CD4-positive, alpha-beta T cell treated with Interleukin-21 for 1 hour (primary cell): Measurements from ENCODE around the gene ASCC3.
"Not testable (repeated sequence)": the region's sequence is repeated elsewhere in the genome, so short reads cannot be mapped to it uniquely, and the experiment has no call there.

Experiments used
- DNase-seq: peaks from one replicate; pipeline ENCODE4 v3.0.0-alpha.2; 2020

ASCC3 gene

GRCh38 chr6:100880853-100881706, at the start of gene ASCC3:
ASCC3 (minus strand) TSS chr6:100881329; CDS start chr6:100867997, 13,332 bp downstream.
- peak; percentile 88 for DNase-seq

DNA sequence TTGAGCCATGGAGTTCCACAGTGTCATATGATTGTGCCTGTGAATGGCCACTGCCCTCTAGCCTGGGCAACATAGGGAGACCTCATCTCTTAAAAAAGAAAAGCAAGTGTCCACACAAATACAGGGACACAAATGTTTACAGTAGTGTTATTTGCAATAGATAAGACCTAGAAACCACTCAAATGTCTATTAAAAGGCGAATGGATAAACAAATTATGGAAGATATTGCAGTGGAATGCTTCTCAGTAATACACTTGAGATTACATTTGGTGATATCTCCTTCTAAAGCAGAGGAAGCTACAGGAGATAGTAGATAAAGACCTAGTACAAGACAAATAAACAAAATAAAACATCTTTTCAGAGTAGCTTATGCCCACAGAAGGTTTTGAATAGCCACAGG, 44.6 kb upstream of the ASCC3 start:
- DNase-seq = no peak

DNA sequence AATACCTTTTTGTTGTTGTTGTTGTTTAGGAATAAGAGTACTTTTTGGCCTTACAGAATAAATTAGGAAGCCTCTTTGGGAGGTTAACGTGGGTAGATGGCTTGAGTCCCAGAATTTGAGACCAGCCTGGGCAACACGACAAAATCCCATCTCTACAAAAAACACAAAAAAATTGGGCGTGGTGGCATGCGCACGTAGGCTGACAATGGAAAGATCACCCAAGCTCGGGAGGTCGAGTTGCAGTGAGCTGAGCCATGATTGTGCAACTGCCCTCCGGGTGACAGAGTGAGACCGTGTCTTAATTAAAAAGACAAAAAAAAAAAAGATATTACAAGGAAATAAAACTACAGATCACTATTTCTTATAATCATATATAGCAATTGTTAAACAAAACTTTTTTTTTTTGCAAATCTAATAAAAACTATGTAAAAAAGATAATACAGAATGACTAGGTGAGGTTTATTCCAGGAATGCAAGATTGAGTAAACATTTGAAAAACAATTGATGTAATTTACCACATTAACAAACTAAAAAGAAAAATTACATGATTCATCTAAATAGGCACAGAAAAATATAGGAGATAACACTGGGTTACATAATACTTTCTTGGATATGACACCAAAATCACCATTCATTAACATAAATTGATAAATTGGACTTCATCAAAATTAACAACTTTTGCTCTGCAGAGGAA, 43.6 kb upstream of the ASCC3 start:
- no peak for DNase-seq

- DNase-seq = no peak
Measured at GRCh38 chr6:100923481-100924165, 42.5 kb upstream of the ASCC3 start.

DNA sequence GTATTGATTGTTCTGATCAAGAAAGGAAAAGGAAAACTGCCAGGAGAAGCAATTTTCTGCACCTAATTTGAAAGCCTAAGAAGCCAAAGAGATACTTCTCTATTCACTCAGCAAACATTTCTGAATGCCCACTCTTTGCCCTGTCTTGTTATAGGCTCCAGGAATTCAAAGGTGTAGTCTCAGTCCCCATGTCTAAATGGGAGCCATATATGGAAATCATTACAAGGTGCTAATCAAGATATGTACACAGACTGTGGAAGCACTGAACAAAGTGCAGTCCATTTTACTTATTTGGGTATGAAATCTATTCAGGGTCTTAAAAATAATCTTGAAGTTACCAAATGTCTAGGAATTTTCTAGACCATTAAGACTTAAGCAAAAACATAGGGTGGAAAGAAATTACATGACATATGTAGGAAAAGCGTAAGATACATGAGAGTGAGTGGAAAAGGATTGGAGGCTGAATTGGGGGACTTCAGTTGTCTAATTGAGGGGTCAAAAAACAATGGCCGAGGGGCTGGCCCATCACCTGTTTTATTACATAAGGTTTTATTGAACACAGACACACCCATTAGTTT, 39.0 kb upstream of the ASCC3 start:
- DNase-seq = no peak

- DNase-seq = no peak
Measured at GRCh38 chr6:100918152-100918551, 37.0 kb upstream of the ASCC3 start.

GRCh38 chr6:100915876-100916275, 34.7 kb upstream of the ASCC3 start:
- no peak for DNase-seq

DNA sequence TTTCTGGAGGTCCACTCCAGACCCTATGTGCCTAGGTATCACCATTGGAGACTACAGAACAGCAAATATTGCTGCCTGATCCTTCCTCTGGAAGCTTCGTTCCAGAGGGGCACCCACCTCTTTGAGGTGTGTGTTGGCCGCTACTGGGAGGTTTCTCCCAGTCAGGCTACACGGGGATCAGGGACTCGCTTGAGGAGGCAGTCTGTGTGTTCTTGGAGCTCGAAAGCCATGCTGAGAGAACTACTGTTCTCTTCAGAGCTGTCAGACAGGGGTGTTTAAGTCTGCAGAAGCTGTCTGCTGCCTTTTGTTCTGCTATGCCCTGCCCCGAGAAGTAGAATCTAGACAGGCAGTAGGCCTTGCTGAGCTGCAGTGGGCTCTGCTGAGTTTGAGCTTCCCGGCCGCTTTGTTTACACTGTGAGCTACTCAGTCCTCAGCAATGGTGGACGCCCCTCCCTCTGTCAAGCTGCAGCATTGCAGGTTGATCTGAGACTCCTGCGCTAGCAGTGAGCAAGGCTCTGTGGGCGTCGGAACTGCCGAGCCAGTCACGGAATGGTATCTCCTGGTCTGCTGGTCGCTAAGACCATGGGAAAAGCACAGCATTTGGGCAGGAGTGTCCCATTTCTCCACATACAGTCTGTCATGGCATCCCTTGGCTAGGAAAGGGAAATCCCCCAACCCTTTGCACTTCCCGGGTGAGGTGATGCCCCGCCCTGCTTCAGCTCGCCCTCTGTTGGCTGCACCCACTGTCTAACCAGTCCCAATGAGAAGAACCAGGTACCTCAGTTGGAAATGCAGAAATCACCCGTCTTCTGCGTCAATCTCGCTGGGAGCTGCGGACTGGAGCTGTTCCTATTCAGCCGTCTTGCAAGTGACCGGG, 32.5 kb upstream of the ASCC3 start:
- no peak for DNase-seq

GRCh38 chr6:100906325-100906724, 25.2 kb upstream of the ASCC3 start:
- no peak for DNase-seq

DNA sequence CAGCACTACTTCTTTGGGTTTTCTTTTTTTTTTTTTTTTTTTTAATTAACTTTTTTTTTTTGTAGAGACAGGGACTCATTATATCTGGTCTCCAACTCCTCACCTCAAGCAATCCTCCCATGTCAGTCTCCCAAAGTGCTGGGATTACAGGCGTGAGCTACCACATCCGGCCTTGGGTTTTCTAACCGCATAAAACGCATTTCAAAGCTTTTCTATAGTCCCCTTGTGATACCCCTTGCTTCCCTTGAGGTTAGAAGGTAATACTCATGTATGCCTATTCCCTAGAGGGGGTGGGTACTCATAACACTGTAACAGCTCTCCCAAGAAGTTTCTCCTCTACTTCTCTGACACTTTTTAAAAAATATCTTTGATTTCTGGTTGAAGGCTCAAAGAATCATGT, 23.9 kb upstream of the ASCC3 start:
- DNase-seq = no peak

DNA sequence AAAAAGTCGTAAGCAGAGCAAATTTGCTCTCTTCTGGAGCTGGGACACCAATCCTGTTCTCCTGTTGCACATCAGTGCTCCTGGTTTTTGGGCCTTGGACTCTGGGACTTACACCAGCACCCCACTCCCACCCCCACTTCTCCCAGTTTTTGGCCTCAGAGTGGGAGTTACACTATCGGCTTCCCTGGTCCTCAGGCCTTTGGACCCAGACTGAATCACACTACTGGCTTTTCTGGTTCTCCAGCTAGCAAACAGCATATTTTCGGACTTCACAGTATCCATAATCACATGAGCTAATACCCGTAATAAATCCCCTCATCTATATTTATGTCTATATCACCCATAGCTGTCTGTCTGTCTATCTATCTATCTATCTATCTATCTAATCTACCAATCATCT, 23.2 kb upstream of the ASCC3 start:
- DNase-seq = no peak

- no peak for DNase-seq
Measured at GRCh38 chr6:100901582-100901981, 20.5 kb upstream of the ASCC3 start.

- no peak for DNase-seq
Measured at GRCh38 chr6:100899202-100899601, 18.1 kb upstream of the ASCC3 start.

DNA sequence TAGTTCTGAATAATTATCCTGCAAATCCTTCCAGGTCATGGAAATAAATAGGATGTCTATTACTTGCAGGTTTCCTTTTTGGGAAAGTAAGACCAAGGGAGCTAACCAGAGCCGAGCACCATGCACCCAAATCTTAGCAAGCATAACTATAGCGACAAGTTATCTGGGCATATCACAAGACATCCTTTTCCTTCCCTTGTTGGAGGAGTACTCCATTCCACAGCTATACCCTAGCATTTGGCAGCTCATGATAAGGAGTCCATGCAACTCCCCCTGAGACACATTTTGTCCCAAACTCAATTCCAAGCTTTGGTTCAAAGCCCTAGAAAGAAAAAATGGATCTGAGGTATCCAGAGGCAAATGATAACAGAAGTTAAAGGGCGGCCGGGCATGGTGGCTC, 16.5 kb upstream of the ASCC3 start:
- DNase-seq = no peak

DNA sequence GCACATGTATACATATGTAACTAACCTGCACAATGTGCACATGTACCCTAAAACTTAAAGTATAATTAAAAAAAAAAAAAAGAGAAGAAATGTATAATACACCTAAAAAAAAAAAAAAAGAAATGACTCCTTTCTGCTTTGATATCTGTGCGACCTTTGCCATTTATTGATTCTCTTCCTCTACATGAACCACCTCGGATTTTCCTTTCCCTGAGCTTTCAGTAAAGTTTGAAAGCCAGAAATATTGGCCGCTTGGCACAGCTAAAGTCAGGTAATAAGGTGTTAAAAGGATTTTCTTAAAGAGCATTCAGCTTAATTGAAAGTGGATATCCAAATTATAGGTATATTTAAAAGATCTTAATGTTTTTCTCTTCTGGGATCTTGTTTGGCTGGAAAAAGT, 12.6 kb upstream of the ASCC3 start:
- DNase-seq = no peak

DNA sequence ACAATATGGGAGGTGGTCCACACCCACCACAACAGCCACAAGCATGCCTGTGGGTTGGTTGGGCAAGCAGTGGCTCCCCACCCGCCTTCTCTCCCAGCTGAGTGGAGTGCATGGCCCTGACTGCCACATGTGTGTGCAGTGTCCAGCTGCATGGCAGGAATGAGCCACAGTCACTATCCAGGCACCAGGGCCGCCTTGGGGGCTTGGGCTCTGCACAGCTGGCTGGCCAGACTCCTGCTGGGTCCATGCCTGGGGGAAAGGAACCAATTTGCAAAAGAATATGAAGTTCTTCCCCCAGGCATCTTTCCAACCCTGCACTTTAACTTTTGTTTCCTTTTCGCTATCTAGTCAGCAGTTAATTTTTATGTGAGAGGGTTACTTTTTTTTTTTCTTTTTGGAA, 11.6 kb upstream of the ASCC3 start:
- DNase-seq = no peak

DNA sequence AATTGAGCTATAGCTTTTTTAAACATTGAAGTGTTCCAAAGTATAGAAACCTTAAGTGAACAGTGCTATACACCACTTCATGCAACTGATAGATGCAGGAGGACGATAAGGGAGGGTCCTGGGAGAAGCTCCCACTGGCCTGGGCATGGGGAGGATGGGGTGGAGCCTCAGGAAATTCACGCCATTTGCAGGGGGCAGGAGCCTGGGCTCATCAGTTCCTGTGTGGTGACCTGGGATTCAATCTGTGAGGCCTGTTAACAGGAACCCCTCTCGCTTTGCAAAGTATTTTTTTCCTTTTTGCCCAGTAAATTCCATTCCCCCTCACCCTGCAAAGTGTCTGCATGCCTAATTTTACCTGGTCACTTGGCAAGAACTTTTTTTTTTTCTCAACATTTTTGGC, 11.0 kb upstream of the ASCC3 start:
- DNase-seq = no peak

DNA sequence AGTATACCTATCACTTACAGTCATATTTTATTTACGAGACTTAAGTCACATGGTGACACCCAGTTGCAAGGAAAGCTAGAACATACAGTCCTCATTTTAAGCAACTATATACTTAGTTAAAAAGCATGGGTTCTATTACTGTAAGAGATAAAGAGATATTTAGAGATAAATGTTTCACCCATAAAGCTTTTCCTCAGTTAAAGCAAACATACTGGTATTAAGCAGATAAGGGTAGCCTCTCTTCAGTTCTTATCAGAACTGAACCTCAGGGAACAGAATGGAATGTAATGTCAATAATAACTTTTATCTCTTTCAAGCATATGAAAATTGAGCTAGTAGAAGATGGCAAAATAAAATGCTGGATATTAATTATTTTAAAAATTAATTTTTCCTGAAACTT, 9.9 kb upstream of the ASCC3 start:
- DNase-seq = no peak

- not testable (repeated sequence) for DNase-seq
Measured at GRCh38 chr6:100890646-100891045, 9.5 kb upstream of the ASCC3 start.

DNA sequence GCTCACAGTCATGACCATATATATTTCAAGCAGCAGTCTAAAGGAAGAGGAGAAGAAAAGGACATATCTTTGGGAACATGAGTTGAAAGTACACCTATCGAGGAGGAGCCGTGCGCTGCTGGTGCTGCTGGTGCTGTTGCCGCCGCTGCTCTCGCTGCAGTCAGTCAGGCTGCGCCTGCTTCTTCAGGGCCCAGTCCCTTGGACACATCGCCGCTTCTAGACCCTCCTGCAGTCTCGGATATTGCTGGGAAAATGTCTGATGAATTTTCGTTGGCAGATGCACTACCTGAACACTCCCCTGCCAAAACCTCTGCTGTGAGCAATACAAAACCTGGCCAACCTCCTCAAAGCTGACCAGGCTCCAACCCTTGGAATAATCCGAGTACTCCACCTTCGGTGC, 8.2 kb upstream of the ASCC3 start:
- DNase-seq = no peak

DNA sequence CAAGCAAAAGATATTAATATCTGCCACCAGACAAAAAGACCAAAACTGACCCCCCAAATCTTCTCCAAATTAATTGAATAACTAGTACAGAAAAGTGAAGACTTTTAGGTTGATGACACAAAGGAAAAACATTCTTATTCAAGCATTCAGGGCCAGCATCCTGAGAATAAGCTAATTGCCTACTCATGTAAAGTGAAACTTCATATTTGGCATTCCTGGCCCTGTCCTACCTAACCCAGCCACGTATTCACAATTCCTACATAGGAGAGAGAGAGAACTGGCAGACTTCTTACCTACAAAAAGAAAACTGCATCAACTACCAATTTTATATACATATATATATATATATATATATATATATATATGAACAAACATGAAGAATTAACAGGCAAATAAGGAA, 4.9 kb upstream of the ASCC3 start:
- DNase-seq = no peak

DNA sequence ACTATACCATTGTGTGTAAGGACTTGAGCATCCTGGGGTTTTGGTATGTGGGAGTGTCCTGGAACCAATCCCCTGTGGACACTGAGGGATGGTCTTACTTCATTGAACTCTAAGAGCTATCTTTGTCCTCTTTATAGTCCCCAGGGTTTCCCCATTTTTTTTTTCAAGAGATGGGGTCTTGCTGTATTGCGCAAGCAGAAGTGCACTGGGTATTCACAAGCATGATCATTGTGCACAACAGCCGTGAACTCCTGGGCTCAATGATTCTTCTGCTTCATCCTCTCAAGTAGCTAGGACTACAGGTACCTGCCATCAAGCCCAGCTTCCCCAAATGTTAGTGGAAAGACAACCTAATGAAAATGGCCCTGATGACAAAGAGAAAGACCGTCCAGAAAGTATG, 2.2 kb upstream of the ASCC3 start:
- DNase-seq = no peak

GRCh38 chr6:100881707-100882040, 545 bp upstream of the ASCC3 start:
- DNase-seq = no peak
